ENCODE data around the gene CCNB1IP1. TPM values are rescaled to one million over a fixed set of nuclear protein-coding genes. Genes with fewer than 3 reads are reported as not detected.

The CCNB1IP1 gene
- total RNA-seq = 19.3 and 27.8 TPM in 2 replicates

GRCh38 chr14:20332788-20333493, at the start of gene CCNB1IP1:
TSS of gene CCNB1IP1 (minus strand) at chr14:20333279. CDS start at chr14:20316523, 16,756 bp downstream.

GRCh38 chr14:20343092-20343861, 10.2 kb upstream of the CCNB1IP1 start, which contains the start of gene PARP2:
TSS of gene PARP2 (plus strand) at chr14:20343635. CDS start at chr14:20343642, 7 bp downstream.

GRCh38 chr14:20305265-20306078, 27.6 kb downstream of the CCNB1IP1 start, which contains the start of gene TTC5:
TSS of gene TTC5 (minus strand) at chr14:20305951. CDS start at chr14:20305937, 14 bp downstream.

Other genes starting within 250 kb of the CCNB1IP1 start
- gene OR4K17, start 222.5 kb downstream of the CCNB1IP1 start, total RNA-seq = not detected in 2 replicates
- gene OR4N5, start 194.5 kb downstream of the CCNB1IP1 start, total RNA-seq = not detected in 2 replicates
- not detected in 2 replicates for gene OR11G2, start 142.4 kb downstream of the CCNB1IP1 start, total RNA-seq
- not detected in 2 replicates for gene OR11H6, start 109.6 kb downstream of the CCNB1IP1 start, total RNA-seq
- gene OR11H7, start 104.3 kb downstream of the CCNB1IP1 start, total RNA-seq = not detected in 2 replicates
- gene OR11H4, start 94.0 kb downstream of the CCNB1IP1 start, total RNA-seq = not detected in 2 replicates
- gene TTC5, start 27.3 kb downstream of the CCNB1IP1 start, total RNA-seq = 15.1 and 38.6 TPM in 2 replicates
- 5.8 and 10.5 TPM in 2 replicates for gene PARP2, start 10.4 kb upstream of the CCNB1IP1 start, total RNA-seq
- 15.2 and 50.6 TPM in 2 replicates for gene TEP1, start 80.2 kb upstream of the CCNB1IP1 start, total RNA-seq
- gene KLHL33, start 102.9 kb upstream of the CCNB1IP1 start, total RNA-seq = under 0.01 TPM in 2 replicates
- 34.6 and 35.6 TPM in 2 replicates for gene OSGEP, start 121.5 kb upstream of the CCNB1IP1 start, total RNA-seq
- gene APEX1, start 121.9 kb upstream of the CCNB1IP1 start, total RNA-seq = 41.4 and 50.5 TPM in 2 replicates
- 19.1 and 22.0 TPM in 2 replicates for gene PIP4P1, start 128.2 kb upstream of the CCNB1IP1 start, total RNA-seq
- gene PNP, start 136.1 kb upstream of the CCNB1IP1 start, total RNA-seq = 116 and 286 TPM in 2 replicates
- gene RNASE10, start 172.3 kb upstream of the CCNB1IP1 start, total RNA-seq = not detected in 2 replicates
- not detected in 2 replicates for gene RNASE9, start 227.8 kb upstream of the CCNB1IP1 start, total RNA-seq